Measurements from ENCODE around the gene KPTN.

KPTN gene

GRCh38 chr19:47483800-47484690 is at the start of gene KPTN:
Gene KPTN, minus strand, starts transcription at chr19:47484219. Its CDS starts 59 bp downstream, at chr19:47484160.
- peak; percentile 89 for DNase-seq
- in situ Hi-C loops (cut with HindIII; ENCODE audit: low pct_ligation_motif_present, low pct_unique_long_range_greater_than_20kb, low sequenced_read_pairs): no loop called here

GRCh38 chr19:47531640-47532387 is 47.8 kb upstream of the KPTN start:
- in situ Hi-C loops (cut with HindIII; ENCODE audit: low pct_ligation_motif_present, low pct_unique_long_range_greater_than_20kb, low sequenced_read_pairs): no loop called here
- DNase-seq: no peak

- no peak for DNase-seq
- in situ Hi-C loops (cut with HindIII; ENCODE audit: low pct_ligation_motif_present, low pct_unique_long_range_greater_than_20kb, low sequenced_read_pairs): no loop called here
Measured at GRCh38 chr19:47529018-47529742, 45.2 kb upstream of the KPTN start.

GRCh38 chr19:47526798-47527197 is 42.8 kb upstream of the KPTN start:
- no peak for DNase-seq
- in situ Hi-C loops (cut with HindIII; ENCODE audit: low pct_ligation_motif_present, low pct_unique_long_range_greater_than_20kb, low sequenced_read_pairs): no loop called here

- in situ Hi-C loops (cut with HindIII; ENCODE audit: low pct_ligation_motif_present, low pct_unique_long_range_greater_than_20kb, low sequenced_read_pairs): no loop called here
- DNase-seq: no peak
Measured at GRCh38 chr19:47523473-47523872, 39.5 kb upstream of the KPTN start.

- in situ Hi-C loops (cut with HindIII; ENCODE audit: low pct_ligation_motif_present, low pct_unique_long_range_greater_than_20kb, low sequenced_read_pairs): no loop called here
- no peak for DNase-seq
Measured at GRCh38 chr19:47521473-47522180, 37.6 kb upstream of the KPTN start.

- in situ Hi-C loops (cut with HindIII; ENCODE audit: low pct_ligation_motif_present, low pct_unique_long_range_greater_than_20kb, low sequenced_read_pairs): no loop called here
- DNase-seq: no peak
Measured at GRCh38 chr19:47520839-47521238, 36.8 kb upstream of the KPTN start.

GRCh38 chr19:47520343-47520806 is 36.4 kb upstream of the KPTN start:
- in situ Hi-C loops (cut with HindIII; ENCODE audit: low pct_ligation_motif_present, low pct_unique_long_range_greater_than_20kb, low sequenced_read_pairs): no loop called here

GRCh38 chr19:47518854-47519253 is 34.8 kb upstream of the KPTN start:
- in situ Hi-C loops (cut with HindIII; ENCODE audit: low pct_ligation_motif_present, low pct_unique_long_range_greater_than_20kb, low sequenced_read_pairs): no loop called here
- DNase-seq: no peak

More at GRCh38 chr19:47520343-47520806, 36.4 kb upstream of the KPTN start:
- DNase-seq: no peak

- no peak for DNase-seq
- in situ Hi-C loops (cut with HindIII; ENCODE audit: low pct_ligation_motif_present, low pct_unique_long_range_greater_than_20kb, low sequenced_read_pairs): no loop called here
Measured at GRCh38 chr19:47518139-47518538, 34.1 kb upstream of the KPTN start.

- in situ Hi-C loops (cut with HindIII; ENCODE audit: low pct_ligation_motif_present, low pct_unique_long_range_greater_than_20kb, low sequenced_read_pairs): no loop called here
- DNase-seq: peak; percentile 98
Measured at GRCh38 chr19:47514869-47515588, 31.0 kb upstream of the KPTN start, which contains the start of gene NAPA. Gene NAPA, minus strand, starts transcription at chr19:47515063. Its CDS starts 123 bp downstream, at chr19:47514940.

- DNase-seq: no peak
- in situ Hi-C loops (cut with HindIII; ENCODE audit: low pct_ligation_motif_present, low pct_unique_long_range_greater_than_20kb, low sequenced_read_pairs): no loop called here
Measured at GRCh38 chr19:47514151-47514868, 30.3 kb upstream of the KPTN start.

- in situ Hi-C loops (cut with HindIII; ENCODE audit: low pct_ligation_motif_present, low pct_unique_long_range_greater_than_20kb, low sequenced_read_pairs): no loop called here
Measured at GRCh38 chr19:47512948-47513319, 28.9 kb upstream of the KPTN start.

GRCh38 chr19:47512183-47512947 is 28.3 kb upstream of the KPTN start:
- in situ Hi-C loops (cut with HindIII; ENCODE audit: low pct_ligation_motif_present, low pct_unique_long_range_greater_than_20kb, low sequenced_read_pairs): no loop called here
- DNase-seq: peak; percentile 85

More at GRCh38 chr19:47512948-47513319, 28.9 kb upstream of the KPTN start:
- no peak for DNase-seq

- in situ Hi-C loops (cut with HindIII; ENCODE audit: low pct_ligation_motif_present, low pct_unique_long_range_greater_than_20kb, low sequenced_read_pairs): no loop called here
- DNase-seq: peak; percentile 33
Measured at GRCh38 chr19:47511681-47512080, 27.7 kb upstream of the KPTN start.

GRCh38 chr19:47511128-47511517 is 27.1 kb upstream of the KPTN start:
- in situ Hi-C loops (cut with HindIII; ENCODE audit: low pct_ligation_motif_present, low pct_unique_long_range_greater_than_20kb, low sequenced_read_pairs): no loop called here
- DNase-seq: no peak

Data from ACHN (cell line).